ENCODE measurements around the gene SYF2.
"Not testable (repeated sequence)": the region's sequence is repeated elsewhere in the genome, so short reads cannot be mapped to it uniquely, and the experiment has no call there.

Gene SYF2

DNA sequence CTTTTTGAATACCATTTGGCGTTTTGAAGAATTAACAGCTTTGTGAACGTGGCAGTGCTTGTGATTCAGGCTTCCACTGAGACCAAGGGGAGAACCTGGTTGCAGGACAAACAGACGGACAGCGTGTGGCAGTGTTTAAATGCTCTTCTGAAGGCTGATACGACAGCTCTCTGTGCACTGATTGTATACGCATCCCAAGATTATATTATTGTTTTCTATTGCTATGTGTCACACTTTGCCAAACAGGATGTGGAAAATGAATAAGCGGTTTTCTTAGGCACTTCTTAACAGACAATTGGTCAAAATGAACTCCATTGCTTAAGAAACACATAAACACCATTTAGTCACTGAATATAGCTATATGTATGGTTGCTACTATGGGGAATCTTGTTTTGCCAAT lies 27.5 kb upstream of the SYF2 start:
- TF ChIP-seq, protein P1, sequence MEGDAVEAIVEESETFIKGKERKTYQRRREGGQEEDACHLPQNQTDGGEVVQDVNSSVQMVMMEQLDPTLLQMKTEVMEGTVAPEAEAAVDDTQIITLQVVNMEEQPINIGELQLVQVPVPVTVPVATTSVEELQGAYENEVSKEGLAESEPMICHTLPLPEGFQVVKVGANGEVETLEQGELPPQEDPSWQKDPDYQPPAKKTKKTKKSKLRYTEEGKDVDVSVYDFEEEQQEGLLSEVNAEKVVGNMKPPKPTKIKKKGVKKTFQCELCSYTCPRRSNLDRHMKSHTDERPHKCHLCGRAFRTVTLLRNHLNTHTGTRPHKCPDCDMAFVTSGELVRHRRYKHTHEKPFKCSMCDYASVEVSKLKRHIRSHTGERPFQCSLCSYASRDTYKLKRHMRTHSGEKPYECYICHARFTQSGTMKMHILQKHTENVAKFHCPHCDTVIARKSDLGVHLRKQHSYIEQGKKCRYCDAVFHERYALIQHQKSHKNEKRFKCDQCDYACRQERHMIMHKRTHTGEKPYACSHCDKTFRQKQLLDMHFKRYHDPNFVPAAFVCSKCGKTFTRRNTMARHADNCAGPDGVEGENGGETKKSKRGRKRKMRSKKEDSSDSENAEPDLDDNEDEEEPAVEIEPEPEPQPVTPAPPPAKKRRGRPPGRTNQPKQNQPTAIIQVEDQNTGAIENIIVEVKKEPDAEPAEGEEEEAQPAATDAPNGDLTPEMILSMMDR (tag by site-specific recombination; IDR thresholded peaks at IDR 0.05) = peak; percentile 35; the same call in 1 of the 2 replicates
- peak; percentile 50 for TF ChIP-seq ZNF654 (tag by site-specific recombination; IDR thresholded peaks at IDR 0.05; ENCODE audit: low read depth)
- H3K9me3 ChIP-seq (ENCODE audit: control insufficient read depth, insufficient read depth, low read depth, low read length); H3K36me3 ChIP-seq (ENCODE audit: control insufficient read depth in 2 of 2, insufficient read depth in 1 of 2, low read length in 2 of 2); H3K4me1 ChIP-seq (ENCODE audit: control insufficient read depth, insufficient read depth, low read length); H3K4me3 ChIP-seq (ENCODE audit: low read depth, low read length); H3K27ac ChIP-seq (ENCODE audit: extremely low read depth, low read depth, low read length): not testable (repeated sequence)
- CTCF ChIA-PET = interaction anchor here (0.5 to 0.6 kb wide), 2 partner anchors 144 to 1495 kb away, joined by 4 to 5 read pairs; no protein-coding TSS in a partner anchor
- POLR2A ChIA-PET = interaction anchor here (0.6 kb wide), 1 partner anchor 12 kb away, joined by 3 read pairs; the partner anchor contains the start of gene RSRP1

DNA sequence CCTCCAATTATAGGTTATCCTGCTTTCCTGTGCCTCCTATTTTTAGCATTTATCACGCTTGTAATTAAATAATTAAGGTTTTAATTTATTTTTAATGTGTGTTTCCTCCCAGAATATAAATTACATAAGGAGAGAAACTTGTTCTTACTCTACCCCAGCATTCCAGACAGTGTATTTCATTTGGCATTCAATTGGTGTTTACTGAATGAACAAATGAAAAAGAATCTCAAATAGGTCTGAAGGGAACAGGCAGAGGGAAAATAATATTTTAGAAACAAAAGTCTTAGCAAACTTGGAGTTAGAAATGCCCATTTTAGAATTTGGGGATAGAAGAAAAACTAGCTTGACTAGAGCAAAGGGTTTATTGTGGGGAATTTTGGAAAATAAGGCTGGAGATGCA lies 24.9 kb upstream of the SYF2 start:
- no peak overlapping the region for H3K4me3 ChIP-seq (ENCODE audit: low read depth, low read length)
- ChIA-PET CTCF (interaction anchor here (0.6 to 1.6 kb wide), 4 partner anchors 230 to 638 kb away, joined by 3 to 7 read pairs (median 6); no protein-coding TSS in a partner anchor), POLR2A (interaction anchor here (3.3 kb wide), 1 partner anchor 10 kb away, joined by 21 read pairs; the partner anchor contains the start of gene RSRP1)
- no peaks in the 10 kb centered on the region for H3K36me3 ChIP-seq (ENCODE audit: control insufficient read depth in 2 of 2, insufficient read depth in 1 of 2, low read length in 2 of 2)
- no peak overlapping the region for H3K27ac ChIP-seq (ENCODE audit: extremely low read depth, low read depth, low read length)
- TF ChIP-seq, protein P2, sequence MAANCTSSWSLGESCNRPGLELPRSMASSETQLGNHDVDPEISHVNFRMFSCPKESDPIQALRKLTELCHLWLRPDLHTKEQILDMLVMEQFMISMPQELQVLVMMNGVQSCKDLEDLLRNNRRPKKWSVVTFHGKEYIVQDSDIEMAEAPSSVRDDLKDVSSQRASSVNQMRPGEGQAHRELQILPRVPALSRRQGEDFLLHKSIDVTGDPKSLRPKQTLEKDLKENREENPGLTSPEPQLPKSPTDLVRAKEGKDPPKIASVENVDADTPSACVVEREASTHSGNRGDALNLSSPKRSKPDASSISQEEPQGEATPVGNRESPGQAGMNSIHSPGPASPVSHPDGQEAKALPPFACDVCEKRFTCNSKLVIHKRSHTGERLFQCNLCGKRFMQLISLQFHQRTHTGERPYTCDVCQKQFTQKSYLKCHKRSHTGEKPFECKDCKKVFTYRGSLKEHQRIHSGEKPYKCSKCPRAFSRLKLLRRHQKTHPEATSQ (tag by site-specific recombination; IDR thresholded peaks at IDR 0.05) = no peak
- TF ChIP-seq, protein P3, sequence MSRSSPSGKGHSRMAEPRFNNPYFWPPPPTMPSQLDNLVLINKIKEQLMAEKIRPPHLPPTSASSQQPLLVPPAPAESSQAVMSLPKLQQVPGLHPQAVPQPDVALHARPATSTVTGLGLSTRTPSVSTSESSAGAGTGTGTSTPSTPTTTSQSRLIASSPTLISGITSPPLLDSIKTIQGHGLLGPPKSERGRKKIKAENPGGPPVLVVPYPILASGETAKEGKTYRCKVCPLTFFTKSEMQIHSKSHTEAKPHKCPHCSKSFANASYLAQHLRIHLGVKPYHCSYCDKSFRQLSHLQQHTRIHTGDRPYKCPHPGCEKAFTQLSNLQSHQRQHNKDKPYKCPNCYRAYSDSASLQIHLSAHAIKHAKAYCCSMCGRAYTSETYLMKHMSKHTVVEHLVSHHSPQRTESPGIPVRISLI (tag by site-specific recombination; IDR thresholded peaks at IDR 0.05) = 0 out of 2 replicates have a peak, but pooled peaks have one; percentile 50
- H3K4me1 ChIP-seq (ENCODE audit: control insufficient read depth, insufficient read depth, low read length) = no peaks in the 10 kb centered on the region
- no peaks in the 10 kb centered on the region for H3K9me3 ChIP-seq (ENCODE audit: control insufficient read depth, insufficient read depth, low read depth, low read length)

DNA sequence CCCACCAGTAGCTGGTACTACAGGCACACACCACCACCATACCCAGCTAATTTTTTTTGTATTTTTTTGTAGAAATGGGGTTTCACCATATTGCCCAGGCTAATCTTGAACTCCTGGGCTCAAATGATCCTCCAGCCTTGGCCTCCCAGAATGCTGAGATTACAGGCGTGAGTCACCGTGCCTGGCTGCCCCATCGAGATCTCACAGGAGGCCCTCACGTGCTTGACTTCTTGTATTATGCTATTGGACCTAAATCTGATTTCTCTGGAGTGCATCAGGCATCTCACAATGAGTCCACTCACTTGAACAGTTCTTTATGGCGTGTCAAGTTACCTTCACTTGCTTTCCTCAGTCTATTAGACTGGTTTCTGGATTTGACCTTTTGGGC lies 24.3 kb upstream of the SYF2 start:
- no peak overlapping the region for H3K4me3 ChIP-seq (ENCODE audit: low read depth, low read length)
- no peaks in the 10 kb centered on the region for H3K4me1 ChIP-seq (ENCODE audit: control insufficient read depth, insufficient read depth, low read length)
- ChIA-PET CTCF (no interaction called here), POLR2A (interaction anchor here (3.3 kb wide), 1 partner anchor 9 kb away, joined by 21 read pairs; the partner anchor contains the start of gene RSRP1)
- H3K27ac ChIP-seq (ENCODE audit: extremely low read depth, low read depth, low read length) = no peak overlapping the region
- no peaks in the 10 kb centered on the region for H3K36me3 ChIP-seq (ENCODE audit: control insufficient read depth in 2 of 2, insufficient read depth in 1 of 2, low read length in 2 of 2)
- H3K9me3 ChIP-seq (ENCODE audit: control insufficient read depth, insufficient read depth, low read depth, low read length) = no peaks in the 10 kb centered on the region
- TF ChIP-seq ZNF596 (tag by site-specific recombination; IDR thresholded peaks at IDR 0.05) (no peak), ZNF114 (tag by site-specific recombination; IDR thresholded peaks at IDR 0.05) (no peak), GLIS1 (tag by site-specific recombination; IDR thresholded peaks at IDR 0.05) (peak; percentile 52; the same call in 1 of the 2 replicates), OSR2 (tag by site-specific recombination; IDR thresholded peaks at IDR 0.05) (0 out of 2 replicates have a peak, but pooled peaks have one; percentile 27), ZNF785 (tag by site-specific recombination; IDR thresholded peaks at IDR 0.05) (no peak), WT1 (tag by site-specific recombination; IDR thresholded peaks at IDR 0.05) (no peak), GFI1B (tag by site-specific recombination; IDR thresholded peaks at IDR 0.05) (peak; percentile 25; the same call in 1 of the 2 replicates), ZNF701 (tag by site-specific recombination; IDR thresholded peaks at IDR 0.05) (no peak), SETDB1 (IDR thresholded peaks at IDR 0.05; ENCODE audit: insufficient read length, low read length) (peak; percentile 33), ZNF670 (tag by site-specific recombination; IDR thresholded peaks at IDR 0.05; ENCODE audit: low read depth) (no peak), ZNF132 (tag by site-specific recombination; IDR thresholded peaks at IDR 0.05; ENCODE audit: borderline replicate concordance) (no peak)
- TF ChIP-seq, protein P4, sequence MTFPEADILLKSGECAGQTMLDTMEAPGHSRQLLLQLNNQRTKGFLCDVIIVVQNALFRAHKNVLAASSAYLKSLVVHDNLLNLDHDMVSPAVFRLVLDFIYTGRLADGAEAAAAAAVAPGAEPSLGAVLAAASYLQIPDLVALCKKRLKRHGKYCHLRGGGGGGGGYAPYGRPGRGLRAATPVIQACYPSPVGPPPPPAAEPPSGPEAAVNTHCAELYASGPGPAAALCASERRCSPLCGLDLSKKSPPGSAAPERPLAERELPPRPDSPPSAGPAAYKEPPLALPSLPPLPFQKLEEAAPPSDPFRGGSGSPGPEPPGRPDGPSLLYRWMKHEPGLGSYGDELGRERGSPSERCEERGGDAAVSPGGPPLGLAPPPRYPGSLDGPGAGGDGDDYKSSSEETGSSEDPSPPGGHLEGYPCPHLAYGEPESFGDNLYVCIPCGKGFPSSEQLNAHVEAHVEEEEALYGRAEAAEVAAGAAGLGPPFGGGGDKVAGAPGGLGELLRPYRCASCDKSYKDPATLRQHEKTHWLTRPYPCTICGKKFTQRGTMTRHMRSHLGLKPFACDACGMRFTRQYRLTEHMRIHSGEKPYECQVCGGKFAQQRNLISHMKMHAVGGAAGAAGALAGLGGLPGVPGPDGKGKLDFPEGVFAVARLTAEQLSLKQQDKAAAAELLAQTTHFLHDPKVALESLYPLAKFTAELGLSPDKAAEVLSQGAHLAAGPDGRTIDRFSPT (tag by site-specific recombination; IDR thresholded peaks at IDR 0.05) = peak; percentile 45; the same call in 1 of the 2 replicates

All from HEK293 (cell line).